ENCODE measurements around the gene CCNT1.

DNA sequence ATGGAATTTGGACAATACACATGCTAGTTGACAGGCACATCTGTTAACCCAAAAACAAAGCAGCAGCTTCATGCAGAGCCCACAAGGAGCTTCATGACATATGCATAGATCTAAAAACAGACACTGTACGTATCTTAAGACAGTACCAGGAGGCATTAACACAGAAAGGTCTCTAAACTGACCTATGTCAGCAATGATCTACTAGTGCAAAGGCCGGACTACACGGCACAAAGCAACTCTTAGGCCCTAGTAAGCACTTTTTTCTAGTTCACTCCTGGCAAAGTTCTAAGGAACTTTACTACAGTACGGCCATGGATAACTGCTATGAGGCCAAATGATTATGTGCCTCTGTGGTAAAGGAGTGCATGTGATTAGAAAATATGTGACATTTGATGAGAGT is 26.1 kb downstream of the CCNT1 start:
- TF ChIP-seq, protein P1, sequence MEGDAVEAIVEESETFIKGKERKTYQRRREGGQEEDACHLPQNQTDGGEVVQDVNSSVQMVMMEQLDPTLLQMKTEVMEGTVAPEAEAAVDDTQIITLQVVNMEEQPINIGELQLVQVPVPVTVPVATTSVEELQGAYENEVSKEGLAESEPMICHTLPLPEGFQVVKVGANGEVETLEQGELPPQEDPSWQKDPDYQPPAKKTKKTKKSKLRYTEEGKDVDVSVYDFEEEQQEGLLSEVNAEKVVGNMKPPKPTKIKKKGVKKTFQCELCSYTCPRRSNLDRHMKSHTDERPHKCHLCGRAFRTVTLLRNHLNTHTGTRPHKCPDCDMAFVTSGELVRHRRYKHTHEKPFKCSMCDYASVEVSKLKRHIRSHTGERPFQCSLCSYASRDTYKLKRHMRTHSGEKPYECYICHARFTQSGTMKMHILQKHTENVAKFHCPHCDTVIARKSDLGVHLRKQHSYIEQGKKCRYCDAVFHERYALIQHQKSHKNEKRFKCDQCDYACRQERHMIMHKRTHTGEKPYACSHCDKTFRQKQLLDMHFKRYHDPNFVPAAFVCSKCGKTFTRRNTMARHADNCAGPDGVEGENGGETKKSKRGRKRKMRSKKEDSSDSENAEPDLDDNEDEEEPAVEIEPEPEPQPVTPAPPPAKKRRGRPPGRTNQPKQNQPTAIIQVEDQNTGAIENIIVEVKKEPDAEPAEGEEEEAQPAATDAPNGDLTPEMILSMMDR (IDR thresholded peaks at IDR 0.05), result no peak
- TF ChIP-seq POLR2A (IDR thresholded peaks at IDR 0.05), result no peak
